ENCODE results near the gene TSPEAR. TPM values are rescaled to one million over a fixed set of nuclear protein-coding genes. Genes with fewer than 3 reads are reported as not detected.
A peak's percentile ranks its signal among the peaks of the same experiment; 100 is the strongest.

Gene TSPEAR
- total RNA-seq, 1 donor from 2014 or later = 0.15 TPM

DNA sequence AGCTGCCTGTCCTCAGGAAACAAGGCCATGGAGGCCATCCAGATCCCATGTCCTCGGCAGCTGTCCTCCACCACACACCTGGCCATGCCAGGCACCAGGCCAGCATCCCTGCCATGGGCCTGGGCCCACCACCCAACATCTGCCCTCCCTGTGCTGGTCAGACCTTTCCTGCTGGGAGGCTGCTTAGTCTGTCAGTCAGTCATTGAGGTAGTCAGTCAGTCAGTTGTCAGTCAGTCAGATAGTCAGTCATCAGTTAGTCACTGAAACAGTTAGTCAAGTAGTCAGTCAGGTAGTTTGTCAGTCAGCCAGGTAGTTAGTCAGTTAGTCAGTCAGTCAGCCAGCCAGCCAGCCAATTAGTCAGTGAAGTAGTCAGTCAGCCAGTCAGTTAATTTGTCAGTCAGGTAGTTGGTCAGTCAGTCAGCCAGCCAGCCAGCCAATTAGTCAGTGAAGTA, 188.6 kb downstream of the TSPEAR start:
- no peaks in the 10 kb centered on the region for H3K9me3 Mint-ChIP-seq (ENCODE audit: low read depth)
- H3K4me3 Mint-ChIP-seq (ENCODE audit: unreplicated experiment) = no peak overlapping the region
- peaks cover 7% of the 10 kb centered on the region for H3K4me1 Mint-ChIP-seq (ENCODE audit: low read depth)
- H3K27ac Mint-ChIP-seq (ENCODE audit: unreplicated experiment) = no peak overlapping the region
- H3K36me3 Mint-ChIP-seq (ENCODE audit: low read depth) = no peaks in the 10 kb centered on the region
- TF ChIP-seq, protein P1, sequence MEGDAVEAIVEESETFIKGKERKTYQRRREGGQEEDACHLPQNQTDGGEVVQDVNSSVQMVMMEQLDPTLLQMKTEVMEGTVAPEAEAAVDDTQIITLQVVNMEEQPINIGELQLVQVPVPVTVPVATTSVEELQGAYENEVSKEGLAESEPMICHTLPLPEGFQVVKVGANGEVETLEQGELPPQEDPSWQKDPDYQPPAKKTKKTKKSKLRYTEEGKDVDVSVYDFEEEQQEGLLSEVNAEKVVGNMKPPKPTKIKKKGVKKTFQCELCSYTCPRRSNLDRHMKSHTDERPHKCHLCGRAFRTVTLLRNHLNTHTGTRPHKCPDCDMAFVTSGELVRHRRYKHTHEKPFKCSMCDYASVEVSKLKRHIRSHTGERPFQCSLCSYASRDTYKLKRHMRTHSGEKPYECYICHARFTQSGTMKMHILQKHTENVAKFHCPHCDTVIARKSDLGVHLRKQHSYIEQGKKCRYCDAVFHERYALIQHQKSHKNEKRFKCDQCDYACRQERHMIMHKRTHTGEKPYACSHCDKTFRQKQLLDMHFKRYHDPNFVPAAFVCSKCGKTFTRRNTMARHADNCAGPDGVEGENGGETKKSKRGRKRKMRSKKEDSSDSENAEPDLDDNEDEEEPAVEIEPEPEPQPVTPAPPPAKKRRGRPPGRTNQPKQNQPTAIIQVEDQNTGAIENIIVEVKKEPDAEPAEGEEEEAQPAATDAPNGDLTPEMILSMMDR (IDR thresholded peaks at IDR 0.05) = no peak
- no peak for DNase-seq (ENCODE audit: low spot score)
- H3K27me3 Mint-ChIP-seq (ENCODE audit: low read depth) = peaks cover 5% of the 10 kb centered on the region

DNA sequence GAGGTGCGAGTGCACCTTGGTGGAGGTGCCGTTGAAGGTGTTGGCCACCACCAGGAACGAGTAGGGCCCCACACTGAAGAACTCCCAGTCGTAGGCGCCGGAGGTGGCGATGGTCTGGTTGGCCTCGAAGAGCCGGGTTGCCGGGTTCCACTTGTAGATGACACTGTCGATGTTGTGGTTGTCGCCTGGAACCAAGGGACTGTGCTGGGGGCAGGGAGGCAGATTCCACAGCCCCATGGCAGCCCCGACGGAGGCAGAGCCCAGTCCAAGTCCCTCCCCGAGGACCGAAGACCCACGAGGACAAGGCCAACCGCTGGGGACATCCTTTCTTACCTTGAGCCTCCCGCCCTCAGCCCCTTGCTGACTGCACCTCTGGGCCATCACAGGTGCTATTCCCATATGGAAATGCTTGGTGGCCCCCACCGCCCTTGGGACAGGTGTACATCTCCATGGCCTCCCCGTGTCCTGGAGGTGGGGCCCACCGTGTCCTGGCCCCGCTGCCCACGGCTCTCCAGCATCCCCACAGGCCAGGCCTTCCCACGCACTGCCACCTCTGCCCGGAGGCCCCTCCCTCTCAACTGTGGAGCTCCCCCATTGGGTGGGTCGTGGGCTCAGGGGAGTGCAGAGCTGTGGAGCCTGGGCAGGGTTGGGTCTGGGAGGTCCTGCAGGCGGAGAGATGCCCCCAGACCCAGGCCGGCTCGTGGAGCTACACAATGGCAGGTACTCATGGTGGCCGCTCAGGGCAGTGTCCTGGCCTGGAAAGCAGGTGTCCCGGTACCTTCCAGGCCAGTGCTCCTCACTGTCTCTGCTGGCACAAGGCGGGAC, 189.2 kb downstream of the TSPEAR start:
- no peak overlapping the region for H3K4me3 Mint-ChIP-seq (ENCODE audit: unreplicated experiment)
- DNase-seq (ENCODE audit: low spot score) = peak; percentile 86
- H3K4me1 Mint-ChIP-seq (ENCODE audit: low read depth) = peaks cover 7% of the 10 kb centered on the region
- TF ChIP-seq, protein P1 (IDR thresholded peaks at IDR 0.05) = no peak
- H3K27me3 Mint-ChIP-seq (ENCODE audit: low read depth) = peaks cover 7% of the 10 kb centered on the region
- H3K9me3 Mint-ChIP-seq (ENCODE audit: low read depth) = no peaks in the 10 kb centered on the region
- no peak overlapping the region for H3K27ac Mint-ChIP-seq (ENCODE audit: unreplicated experiment)
- H3K36me3 Mint-ChIP-seq (ENCODE audit: low read depth) = no peaks in the 10 kb centered on the region

DNA sequence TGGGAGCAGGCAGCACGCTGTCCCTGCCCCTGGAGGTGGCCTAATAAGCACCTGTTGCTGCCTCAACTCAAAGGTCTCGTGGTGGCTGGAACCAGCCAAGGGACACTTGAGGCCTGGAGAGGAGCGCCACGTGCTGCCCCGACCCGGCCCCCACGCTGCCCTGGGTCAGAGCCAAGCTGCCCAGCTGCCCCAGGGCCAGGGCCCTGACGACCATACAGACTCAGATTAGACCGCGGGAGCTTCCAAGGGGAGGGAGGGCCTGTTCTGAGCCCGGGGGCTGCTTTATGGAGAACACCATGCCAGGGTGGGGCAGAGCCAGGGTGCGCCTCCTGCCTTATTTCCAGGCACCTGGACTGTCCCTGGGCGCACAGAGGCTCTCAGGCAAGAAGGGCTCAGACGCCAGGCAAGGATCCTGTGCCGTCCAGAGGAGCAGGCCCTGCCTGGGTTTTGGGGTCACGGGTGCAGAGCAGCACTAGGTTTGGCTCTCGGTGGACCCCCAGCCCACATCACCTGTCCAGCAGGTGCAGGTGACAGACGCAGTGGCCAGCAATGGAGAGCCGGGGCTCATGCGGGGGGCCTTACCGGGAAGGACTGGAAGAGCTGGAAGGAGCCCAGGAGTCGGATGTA, 190.0 kb downstream of the TSPEAR start:
- peaks cover 3% of the 10 kb centered on the region for H3K27me3 Mint-ChIP-seq (ENCODE audit: low read depth)
- no peaks in the 10 kb centered on the region for H3K36me3 Mint-ChIP-seq (ENCODE audit: low read depth)
- H3K4me3 Mint-ChIP-seq (ENCODE audit: unreplicated experiment) = no peak overlapping the region
- H3K4me1 Mint-ChIP-seq (ENCODE audit: low read depth) = peaks cover 7% of the 10 kb centered on the region
- no peaks in the 10 kb centered on the region for H3K9me3 Mint-ChIP-seq (ENCODE audit: low read depth)
- DNase-seq (ENCODE audit: low spot score) = peak; percentile 86
- TF ChIP-seq, protein P1 (IDR thresholded peaks at IDR 0.05) = no peak
- H3K27ac Mint-ChIP-seq (ENCODE audit: unreplicated experiment) = no peak overlapping the region

DNA sequence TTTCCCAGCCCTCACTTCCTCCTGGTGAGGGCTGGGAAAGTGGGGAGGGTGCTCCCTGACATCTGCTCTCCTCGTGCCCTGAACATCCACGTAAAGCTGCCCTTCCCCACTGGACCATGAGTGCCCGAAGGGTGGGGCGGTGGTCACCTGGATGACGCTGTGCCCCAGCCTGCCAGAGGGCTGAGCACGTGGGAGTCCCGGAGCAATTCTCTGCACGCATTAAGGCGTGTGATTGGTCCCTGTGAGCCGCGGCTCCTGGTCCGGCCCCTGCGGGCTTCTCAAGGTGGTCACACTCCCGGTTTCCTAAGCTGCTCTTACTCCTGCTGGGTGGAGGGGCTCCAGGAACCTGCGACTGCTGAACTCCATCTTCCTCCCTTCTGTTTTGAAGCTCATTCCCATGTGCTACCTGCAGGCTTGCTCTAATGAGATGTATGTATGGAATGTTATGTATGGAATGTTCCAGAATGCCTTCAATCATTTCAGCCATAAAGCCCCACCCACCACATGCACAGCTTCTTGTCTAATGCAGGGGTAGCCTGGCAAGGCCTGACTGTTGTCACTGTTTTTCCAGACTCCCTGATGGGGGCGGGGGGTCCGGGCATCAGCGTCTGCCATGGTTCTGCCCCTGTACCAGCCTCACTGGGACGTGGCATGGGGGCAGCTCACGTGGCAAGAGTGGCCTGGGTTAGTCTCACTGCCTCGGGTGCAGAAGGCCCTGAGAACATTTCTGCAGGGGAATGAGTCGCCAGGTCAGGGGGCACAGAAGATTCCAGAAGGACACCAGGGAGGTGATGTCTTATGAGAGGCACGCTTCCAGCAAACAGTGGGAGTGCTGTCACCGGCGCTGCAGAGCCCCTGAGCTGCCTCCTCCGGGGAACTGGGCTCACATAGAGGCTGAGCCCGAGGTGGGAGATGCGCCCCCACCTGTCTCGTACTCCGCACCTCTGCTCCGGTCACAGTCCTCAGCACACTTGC, 190.8 kb downstream of the TSPEAR start:
- Mint-ChIP-seq H3K27me3 (ENCODE audit: low read depth) (peaks cover 3% of the 10 kb centered on the region), H3K9me3 (ENCODE audit: low read depth) (no peaks in the 10 kb centered on the region), H3K4me3 (ENCODE audit: unreplicated experiment) (no peak overlapping the region), H3K4me1 (ENCODE audit: low read depth) (peaks cover 7% of the 10 kb centered on the region), H3K36me3 (ENCODE audit: low read depth) (no peaks in the 10 kb centered on the region), H3K27ac (ENCODE audit: unreplicated experiment) (no peak overlapping the region)
- peak; percentile 78 for DNase-seq (ENCODE audit: low spot score)
- TF ChIP-seq, protein P1 (IDR thresholded peaks at IDR 0.05) = no peak

All from chondrocyte (in vitro differentiated cells).